ENCODE measurements around the gene RANBP9. TPM values are rescaled to one million over a fixed set of nuclear protein-coding genes. Genes with fewer than 3 reads are reported as not detected.
A peak's percentile ranks its signal among the peaks of the same experiment; 100 is the strongest.

The RANBP9 gene
- total and polyA plus RNA-seq, 4 donors = 5.8 to 25.2 (median 14.1) TPM

GRCh38 chr6:13617066-13617465 is 94.6 kb downstream of the RANBP9 start:
- no peak overlapping the region for H3K4me3 ChIP-seq (ENCODE audit: low read depth in 1 of 3, low read length in 3 of 3)
- TF ChIP-seq ZBTB33 (IDR thresholded peaks at IDR 0.05) (no peak), JUND (IDR thresholded peaks at IDR 0.05) (no peak), HNF4G (IDR thresholded peaks at IDR 0.05) (no peak)
- H3K36me3 ChIP-seq (ENCODE audit: control insufficient read depth in 4 of 4, insufficient read depth in 3 of 4, low read depth in 1 of 4, low read length in 3 of 4) = peaks cover 1 to 41% (median 38%) of the 10 kb centered on the region in 4 donors
- no peak overlapping the region for H3K9ac ChIP-seq (ENCODE audit: low read depth in 1 of 2, low read length in 2 of 2)
- H3K9me3 ChIP-seq (ENCODE audit: control insufficient read depth in 4 of 4, low read length in 3 of 4) = no peaks in the 10 kb centered on the region
- no peak for DNase-seq (ENCODE audit: low spot score)
- peaks cover 0 to 23% (median 13%) of the 10 kb centered on the region in 4 donors for H3K4me1 ChIP-seq (ENCODE audit: control insufficient read depth in 4 of 4, insufficient read depth in 4 of 4, low read length in 3 of 4)
- no peaks in the 10 kb centered on the region for H3K27me3 ChIP-seq (ENCODE audit: control insufficient read depth in 4 of 4, insufficient read depth in 4 of 4, low read length in 3 of 4)
- WGBS = 92% methylated on average over 2 of the region's 2 CpGs
- no peak overlapping the region for H3K27ac ChIP-seq (ENCODE audit: low read depth in 1 of 2, low read length in 2 of 2)

DNA sequence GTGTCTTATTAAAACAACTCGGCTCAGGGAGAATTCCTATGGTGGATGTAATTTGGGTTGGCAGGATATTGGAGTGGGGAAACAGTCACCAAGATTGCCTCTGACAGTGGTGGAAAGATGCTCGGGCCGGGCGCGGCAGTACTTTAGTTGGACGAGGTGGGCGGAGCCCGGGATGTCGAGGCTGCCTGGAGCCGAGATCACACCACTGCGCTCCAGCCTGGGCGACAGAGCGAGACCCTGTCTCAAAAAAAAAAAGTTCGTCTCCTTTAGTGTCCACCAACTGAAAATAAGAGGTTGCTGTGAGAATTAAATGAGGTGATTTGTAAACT is 95.9 kb downstream of the RANBP9 start:
- Histone ChIP-seq H3K9me3 (ENCODE audit: control insufficient read depth in 4 of 4, low read length in 3 of 4) (no peaks in the 10 kb centered on the region), H3K9ac (ENCODE audit: low read depth in 1 of 2, low read length in 2 of 2) (peak overlapping the region; percentile 83 to 85), H3K27me3 (ENCODE audit: control insufficient read depth in 4 of 4, insufficient read depth in 4 of 4, low read length in 3 of 4) (no peaks in the 10 kb centered on the region), H3K36me3 (ENCODE audit: control insufficient read depth in 4 of 4, insufficient read depth in 3 of 4, low read depth in 1 of 4, low read length in 3 of 4) (peaks cover 1 to 28% (median 26%) of the 10 kb centered on the region in 4 donors), H3K27ac (ENCODE audit: low read depth in 1 of 2, low read length in 2 of 2) (peak overlapping the region; percentile 62 to 86), H3K4me1 (ENCODE audit: control insufficient read depth in 4 of 4, insufficient read depth in 4 of 4, low read length in 3 of 4) (peaks cover 0 to 23% (median 13%) of the 10 kb centered on the region in 4 donors), H3K4me3 (ENCODE audit: low read depth in 1 of 3, low read length in 3 of 3) (peak overlapping the region; percentile 74 to 92 (median 88))
- no peak for TF ChIP-seq GABPA (IDR thresholded peaks at IDR 0.05 in 1 of 2, conservative IDR thresholded peaks at IDR 0.05 in 1 of 2)
- no peak for TF ChIP-seq FOXA2 (IDR thresholded peaks at IDR 0.05)
- no peak for TF ChIP-seq RAD21 (IDR thresholded peaks at IDR 0.05)
- TF ChIP-seq NR2F2 (IDR thresholded peaks at IDR 0.05) = no peak
- TF ChIP-seq ZBTB33 (IDR thresholded peaks at IDR 0.05) = no peak
- no peak for TF ChIP-seq HNF4G (IDR thresholded peaks at IDR 0.05)
- TF ChIP-seq EGR1 (IDR thresholded peaks at IDR 0.05; ENCODE audit: low read depth in 2 of 2) = no peak
- TF ChIP-seq, protein P1, sequence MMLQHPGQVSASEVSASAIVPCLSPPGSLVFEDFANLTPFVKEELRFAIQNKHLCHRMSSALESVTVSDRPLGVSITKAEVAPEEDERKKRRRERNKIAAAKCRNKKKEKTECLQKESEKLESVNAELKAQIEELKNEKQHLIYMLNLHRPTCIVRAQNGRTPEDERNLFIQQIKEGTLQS (IDR thresholded peaks at IDR 0.05) = no peak
- TF ChIP-seq FOXA1 (IDR thresholded peaks at IDR 0.05) = no peak
- no peak for TF ChIP-seq JUND (IDR thresholded peaks at IDR 0.05)
- TF ChIP-seq REST (IDR thresholded peaks at IDR 0.05) = no peak
- TF ChIP-seq, protein P2, sequence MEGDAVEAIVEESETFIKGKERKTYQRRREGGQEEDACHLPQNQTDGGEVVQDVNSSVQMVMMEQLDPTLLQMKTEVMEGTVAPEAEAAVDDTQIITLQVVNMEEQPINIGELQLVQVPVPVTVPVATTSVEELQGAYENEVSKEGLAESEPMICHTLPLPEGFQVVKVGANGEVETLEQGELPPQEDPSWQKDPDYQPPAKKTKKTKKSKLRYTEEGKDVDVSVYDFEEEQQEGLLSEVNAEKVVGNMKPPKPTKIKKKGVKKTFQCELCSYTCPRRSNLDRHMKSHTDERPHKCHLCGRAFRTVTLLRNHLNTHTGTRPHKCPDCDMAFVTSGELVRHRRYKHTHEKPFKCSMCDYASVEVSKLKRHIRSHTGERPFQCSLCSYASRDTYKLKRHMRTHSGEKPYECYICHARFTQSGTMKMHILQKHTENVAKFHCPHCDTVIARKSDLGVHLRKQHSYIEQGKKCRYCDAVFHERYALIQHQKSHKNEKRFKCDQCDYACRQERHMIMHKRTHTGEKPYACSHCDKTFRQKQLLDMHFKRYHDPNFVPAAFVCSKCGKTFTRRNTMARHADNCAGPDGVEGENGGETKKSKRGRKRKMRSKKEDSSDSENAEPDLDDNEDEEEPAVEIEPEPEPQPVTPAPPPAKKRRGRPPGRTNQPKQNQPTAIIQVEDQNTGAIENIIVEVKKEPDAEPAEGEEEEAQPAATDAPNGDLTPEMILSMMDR (IDR thresholded peaks at IDR 0.05; ENCODE audit: low read depth, low read length, missing input control) = no peak
- TF ChIP-seq SP1 (IDR thresholded peaks at IDR 0.05) = no peak
- no peak for TF ChIP-seq TAF1 (conservative IDR thresholded peaks at IDR 0.05)
- TF ChIP-seq YY1 (IDR thresholded peaks at IDR 0.05) = no peak
- no peak for TF ChIP-seq RXRA (IDR thresholded peaks at IDR 0.05)
- TF ChIP-seq, protein P3, sequence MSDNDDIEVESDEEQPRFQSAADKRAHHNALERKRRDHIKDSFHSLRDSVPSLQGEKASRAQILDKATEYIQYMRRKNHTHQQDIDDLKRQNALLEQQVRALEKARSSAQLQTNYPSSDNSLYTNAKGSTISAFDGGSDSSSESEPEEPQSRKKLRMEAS (IDR thresholded peaks at IDR 0.05) = no peak
- no peak for TF ChIP-seq HNF4A (conservative IDR thresholded peaks at IDR 0.05)
- under 1% methylated on average over 14 of the region's 14 CpGs for WGBS
- peak; percentile 63 for DNase-seq (ENCODE audit: low spot score)

All from liver (tissue), 9 donors.